Right lobe of liver (tissue), 4 donors: ENCODE measurements around the gene USP6NL.

ENCODE experiments used
- CTCF ChIP-seq, 4 donors: fragments of 200-600 bp in 3 of 4; fragments of 450-650 bp in 1 of 4; IDR thresholded peaks; one replicate each; pipeline versions ENCODE4 v1.5.1 to v1.8.0; 2016 to 2022; ENCODE audit warnings: antibody characterized with exemption in 4 of 4, mild to moderate bottlenecking in 2 of 4
- POLR2A ChIP-seq: fragments of 450-650 bp; IDR thresholded peaks from one replicate; pipeline ENCODE4 v1.6.1; 2017; ENCODE audit warnings: antibody characterized with exemption, mild to moderate bottlenecking
- donor health status: DM: no; HTN: no; CAD: no.
- donor health status: DM: no; HTN: no; CAD: no.
- donor health status: DM: no; HTN: yes; CAD: no.

GRCh38 chr10:11433657-11434056 is 177.8 kb downstream of the USP6NL start:
- TF ChIP-seq CTCF (IDR thresholded peaks at IDR 0.05) (no peak), POLR2A (no peak)
